Measurements from ENCODE around the gene MAP3K14. TPM values are rescaled to one million over a fixed set of nuclear protein-coding genes. Genes with fewer than 3 reads are reported as not detected.

Gene MAP3K14
- total and polyA plus RNA-seq, 4 donors, result 2.2 to 9.3 (median 5.3) TPM

DNA sequence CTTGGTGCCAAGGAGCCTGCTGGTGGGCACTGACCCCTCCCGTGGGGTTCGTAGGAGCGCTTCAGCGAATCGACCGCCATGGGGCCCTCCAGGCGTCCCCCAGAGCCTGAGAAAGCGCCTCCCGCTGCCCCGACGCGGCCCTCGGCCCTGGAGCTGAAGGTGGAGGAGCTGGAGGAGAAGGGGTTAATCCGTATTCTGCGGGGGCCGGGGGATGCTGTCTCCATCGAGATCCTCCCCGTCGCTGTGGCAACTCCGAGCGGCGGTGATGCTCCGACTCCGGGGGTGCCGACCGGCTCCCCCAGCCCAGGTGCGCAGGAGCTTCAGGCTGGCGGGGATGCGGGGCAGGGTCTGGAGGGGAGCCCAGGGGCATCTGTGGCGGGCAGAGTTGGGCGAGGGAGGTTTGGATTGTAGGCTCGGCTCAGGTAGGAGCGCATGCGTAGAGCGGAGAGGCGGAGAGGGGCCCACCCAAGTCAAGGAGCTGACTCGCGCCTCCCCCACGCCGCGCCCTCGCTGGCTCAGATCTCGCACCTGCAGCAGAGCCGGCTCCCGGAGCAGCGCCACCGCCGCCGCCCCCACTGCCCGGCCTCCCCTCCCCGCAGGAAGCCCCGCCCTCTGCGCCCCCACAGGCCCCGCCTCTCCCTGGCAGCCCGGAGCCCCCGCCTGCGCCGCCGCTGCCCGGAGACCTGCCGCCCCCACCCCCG, 75.3 kb downstream of the MAP3K14 start:
- Histone ChIP-seq H3K27ac (ENCODE audit: low read depth, low read length) (peak overlapping the region; percentile 47), H3K27me3 (ENCODE audit: control insufficient read depth, insufficient read depth, low read length) (peaks cover 15% of the 10 kb centered on the region), H3K9me3 (ENCODE audit: control insufficient read depth, insufficient read depth, low read length) (no peaks in the 10 kb centered on the region), H3K36me3 (ENCODE audit: control insufficient read depth, insufficient read depth, low read length) (peaks cover 44% of the 10 kb centered on the region), H3K4me1 (ENCODE audit: control insufficient read depth, insufficient read depth, low read length) (peaks cover 45% of the 10 kb centered on the region), H3K4me3 (ENCODE audit: low read depth, low read length) (peak overlapping the region; percentile 51)
- peak in 4 of 6 donors; percentile 42 to 97 (median 78) for DNase-seq (ENCODE audit: low read depth in 4 of 6, low spot score in 6 of 6)
- WGBS (ENCODE audit: insufficient coverage), result 2% methylated on average over 55 of the region's 62 CpGs

DNA sequence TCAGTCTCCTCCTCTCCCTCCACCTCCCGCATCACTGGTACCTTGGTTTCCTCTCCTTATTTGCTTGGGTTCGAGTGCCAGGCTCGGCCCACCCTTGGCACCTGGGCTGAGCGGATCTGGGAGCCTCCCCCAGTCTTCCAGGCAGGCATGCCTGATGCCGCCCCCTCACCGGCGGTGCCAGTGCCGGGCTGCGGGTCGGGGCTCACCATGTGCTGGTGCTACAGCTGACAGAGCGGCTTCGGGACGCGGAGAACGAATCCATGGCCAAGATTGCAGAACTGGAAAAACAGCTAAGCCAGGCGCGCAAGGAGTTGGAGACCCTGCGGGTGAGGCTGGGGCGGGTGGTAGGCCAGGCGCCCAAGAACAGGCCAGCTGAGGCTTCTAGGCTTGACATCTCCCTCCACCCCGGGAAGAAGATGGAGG, 75.9 kb downstream of the MAP3K14 start:
- Histone ChIP-seq H3K27ac (ENCODE audit: low read depth, low read length) (peak overlapping the region; percentile 47), H3K4me1 (ENCODE audit: control insufficient read depth, insufficient read depth, low read length) (peaks cover 46% of the 10 kb centered on the region), H3K27me3 (ENCODE audit: control insufficient read depth, insufficient read depth, low read length) (peaks cover 13% of the 10 kb centered on the region), H3K9me3 (ENCODE audit: control insufficient read depth, insufficient read depth, low read length) (no peaks in the 10 kb centered on the region), H3K4me3 (ENCODE audit: low read depth, low read length) (peak overlapping the region; percentile 51), H3K36me3 (ENCODE audit: control insufficient read depth, insufficient read depth, low read length) (peaks cover 44% of the 10 kb centered on the region)
- peak in 1 of 6 donors; percentile 52 for DNase-seq (ENCODE audit: low read depth in 4 of 6, low spot score in 6 of 6)
- WGBS (ENCODE audit: insufficient coverage), result 15% methylated on average over 21 of the region's 21 CpGs

DNA sequence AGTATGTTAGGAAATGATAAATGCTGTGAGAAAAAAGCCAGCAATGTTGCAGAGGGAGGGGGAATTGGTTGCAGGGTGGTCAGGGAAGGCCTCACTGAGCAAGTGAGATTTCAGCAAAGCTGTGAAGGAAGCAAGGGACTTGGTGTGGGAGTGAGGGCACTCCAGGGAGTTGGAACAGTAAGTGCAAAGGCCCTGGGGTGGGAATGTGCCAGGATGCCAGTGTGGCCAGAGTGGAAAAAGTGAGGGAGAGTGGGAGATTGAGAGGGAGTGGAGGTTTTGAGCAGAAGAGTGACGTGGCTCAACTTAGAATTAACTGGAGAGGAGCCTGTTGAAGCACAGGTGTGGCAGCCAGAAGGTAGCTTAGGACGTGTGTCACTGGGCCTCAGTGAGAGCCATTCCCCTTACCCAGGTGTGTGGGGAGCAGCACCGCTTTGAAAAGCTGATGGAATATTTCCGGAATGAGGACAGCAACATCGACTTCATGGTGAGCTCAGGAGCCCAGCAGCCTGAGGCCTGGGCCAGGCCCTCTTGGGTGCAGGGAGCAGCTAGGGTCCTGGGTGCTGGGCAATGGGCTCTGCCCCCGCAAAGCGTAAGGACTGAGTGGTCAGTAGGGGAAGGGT, 78.6 kb downstream of the MAP3K14 start:
- 94% methylated on average over 7 of the region's 7 CpGs for WGBS (ENCODE audit: insufficient coverage)
- Histone ChIP-seq H3K27ac (ENCODE audit: low read depth, low read length) (no peak overlapping the region), H3K36me3 (ENCODE audit: control insufficient read depth, insufficient read depth, low read length) (peaks cover 28% of the 10 kb centered on the region), H3K4me3 (ENCODE audit: low read depth, low read length) (no peak overlapping the region), H3K4me1 (ENCODE audit: control insufficient read depth, insufficient read depth, low read length) (peaks cover 46% of the 10 kb centered on the region), H3K9me3 (ENCODE audit: control insufficient read depth, insufficient read depth, low read length) (no peaks in the 10 kb centered on the region), H3K27me3 (ENCODE audit: control insufficient read depth, insufficient read depth, low read length) (peaks cover 13% of the 10 kb centered on the region)
- DNase-seq (ENCODE audit: low read depth in 4 of 6, low spot score in 6 of 6), result no peak

DNA sequence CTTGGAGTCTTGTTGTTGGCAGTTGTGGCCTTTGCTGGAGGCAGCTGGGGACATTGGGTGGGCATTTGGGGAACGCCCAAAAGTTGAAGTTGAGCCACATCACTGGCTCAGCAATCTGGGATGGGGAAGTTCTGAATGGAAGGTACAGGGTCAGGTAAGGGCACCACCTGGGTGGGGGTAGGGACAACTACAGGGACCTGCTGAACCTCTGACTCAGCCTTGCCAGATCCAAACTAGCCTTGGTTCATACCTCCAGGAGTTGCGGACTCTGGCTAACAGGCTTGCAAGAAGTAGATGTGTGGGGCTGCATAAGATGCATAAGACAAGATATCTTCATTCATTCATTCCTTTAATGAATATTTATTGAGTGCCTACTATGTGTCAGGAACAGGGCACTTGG, 79.1 kb downstream of the MAP3K14 start:
- Histone ChIP-seq H3K9me3 (ENCODE audit: control insufficient read depth, insufficient read depth, low read length) (no peaks in the 10 kb centered on the region), H3K4me1 (ENCODE audit: control insufficient read depth, insufficient read depth, low read length) (peaks cover 41% of the 10 kb centered on the region), H3K27ac (ENCODE audit: low read depth, low read length) (no peak overlapping the region), H3K27me3 (ENCODE audit: control insufficient read depth, insufficient read depth, low read length) (peaks cover 13% of the 10 kb centered on the region), H3K36me3 (ENCODE audit: control insufficient read depth, insufficient read depth, low read length) (peaks cover 23% of the 10 kb centered on the region), H3K4me3 (ENCODE audit: low read depth, low read length) (no peak overlapping the region)
- DNase-seq (ENCODE audit: low read depth in 4 of 6, low spot score in 6 of 6), result no peak
- WGBS (ENCODE audit: insufficient coverage), result 90% methylated on average over 2 of the region's 2 CpGs

DNA sequence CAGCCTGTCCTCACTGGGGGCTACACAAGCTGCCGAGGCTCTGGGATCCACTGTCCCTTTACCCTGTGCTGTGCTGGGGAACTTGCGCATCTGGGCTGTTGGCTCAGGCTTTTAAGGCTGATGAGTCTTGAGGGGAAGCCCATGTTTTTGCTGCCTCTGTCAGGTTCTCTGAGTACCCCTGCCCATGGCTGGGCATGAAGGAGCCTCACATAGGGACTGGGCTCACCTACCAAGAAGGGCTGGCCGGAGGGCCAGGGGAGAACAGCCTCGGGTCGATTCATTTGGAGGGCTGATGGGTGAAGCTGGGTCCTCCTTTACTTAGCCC, 80.6 kb downstream of the MAP3K14 start:
- Histone ChIP-seq H3K4me3 (ENCODE audit: low read depth, low read length) (no peak overlapping the region), H3K36me3 (ENCODE audit: control insufficient read depth, insufficient read depth, low read length) (peaks cover 22% of the 10 kb centered on the region), H3K27me3 (ENCODE audit: control insufficient read depth, insufficient read depth, low read length) (peaks cover 8% of the 10 kb centered on the region), H3K9me3 (ENCODE audit: control insufficient read depth, insufficient read depth, low read length) (no peaks in the 10 kb centered on the region), H3K27ac (ENCODE audit: low read depth, low read length) (no peak overlapping the region), H3K4me1 (ENCODE audit: control insufficient read depth, insufficient read depth, low read length) (peaks cover 33% of the 10 kb centered on the region)
- no peak for DNase-seq (ENCODE audit: low read depth in 4 of 6, low spot score in 6 of 6)
- WGBS (ENCODE audit: insufficient coverage), result 67% methylated on average over 5 of the region's 5 CpGs

DNA sequence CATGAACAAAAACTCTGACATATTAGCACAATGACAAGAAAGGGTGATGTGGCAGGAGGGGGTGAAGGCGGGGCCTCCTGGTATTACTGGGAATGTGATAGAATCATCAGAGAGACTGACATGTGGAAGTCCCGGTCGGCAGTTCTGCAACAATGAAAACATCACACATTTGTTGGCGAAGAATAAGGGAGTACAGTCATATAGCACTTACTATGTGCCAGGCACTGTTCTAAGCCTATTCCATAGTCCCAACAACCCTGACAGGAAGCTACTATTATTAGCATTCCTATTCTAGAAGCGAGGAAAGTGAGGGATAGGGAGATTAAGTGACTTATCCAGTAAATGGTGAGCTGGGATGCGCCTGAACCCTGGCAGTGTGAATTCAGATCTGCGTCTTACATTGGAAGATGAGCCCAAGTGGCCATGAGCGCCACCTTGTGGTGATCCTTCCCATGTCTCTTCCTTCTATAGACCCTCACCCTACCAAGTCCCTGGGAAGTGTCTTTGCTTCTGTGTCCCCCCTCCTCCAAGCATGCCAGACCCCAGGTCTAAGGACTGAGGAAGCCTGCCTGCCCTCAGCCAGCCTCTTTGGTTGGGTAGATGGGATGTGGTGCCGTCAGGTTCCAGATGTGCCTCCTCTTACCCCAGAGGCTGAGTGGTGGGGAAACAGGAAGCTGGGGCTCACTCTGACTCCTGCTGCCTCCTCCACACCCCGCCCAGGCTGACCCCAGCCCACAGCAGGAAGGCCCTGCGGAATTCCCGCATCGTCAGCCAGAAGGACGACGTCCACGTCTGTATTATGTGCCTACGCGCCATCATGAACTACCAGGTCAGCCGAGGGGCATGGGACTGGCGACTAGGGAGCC, 81.2 kb downstream of the MAP3K14 start:
- Histone ChIP-seq H3K27ac (ENCODE audit: low read depth, low read length) (no peak overlapping the region), H3K27me3 (ENCODE audit: control insufficient read depth, insufficient read depth, low read length) (peaks cover 2% of the 10 kb centered on the region), H3K4me1 (ENCODE audit: control insufficient read depth, insufficient read depth, low read length) (peaks cover 31% of the 10 kb centered on the region), H3K9me3 (ENCODE audit: control insufficient read depth, insufficient read depth, low read length) (no peaks in the 10 kb centered on the region), H3K4me3 (ENCODE audit: low read depth, low read length) (no peak overlapping the region), H3K36me3 (ENCODE audit: control insufficient read depth, insufficient read depth, low read length) (peaks cover 21% of the 10 kb centered on the region)
- WGBS (ENCODE audit: insufficient coverage), result 50% methylated on average over 16 of the region's 20 CpGs
- peak in 2 of 6 donors; percentile 72 to 77 for DNase-seq (ENCODE audit: low read depth in 4 of 6, low spot score in 6 of 6)

DNA sequence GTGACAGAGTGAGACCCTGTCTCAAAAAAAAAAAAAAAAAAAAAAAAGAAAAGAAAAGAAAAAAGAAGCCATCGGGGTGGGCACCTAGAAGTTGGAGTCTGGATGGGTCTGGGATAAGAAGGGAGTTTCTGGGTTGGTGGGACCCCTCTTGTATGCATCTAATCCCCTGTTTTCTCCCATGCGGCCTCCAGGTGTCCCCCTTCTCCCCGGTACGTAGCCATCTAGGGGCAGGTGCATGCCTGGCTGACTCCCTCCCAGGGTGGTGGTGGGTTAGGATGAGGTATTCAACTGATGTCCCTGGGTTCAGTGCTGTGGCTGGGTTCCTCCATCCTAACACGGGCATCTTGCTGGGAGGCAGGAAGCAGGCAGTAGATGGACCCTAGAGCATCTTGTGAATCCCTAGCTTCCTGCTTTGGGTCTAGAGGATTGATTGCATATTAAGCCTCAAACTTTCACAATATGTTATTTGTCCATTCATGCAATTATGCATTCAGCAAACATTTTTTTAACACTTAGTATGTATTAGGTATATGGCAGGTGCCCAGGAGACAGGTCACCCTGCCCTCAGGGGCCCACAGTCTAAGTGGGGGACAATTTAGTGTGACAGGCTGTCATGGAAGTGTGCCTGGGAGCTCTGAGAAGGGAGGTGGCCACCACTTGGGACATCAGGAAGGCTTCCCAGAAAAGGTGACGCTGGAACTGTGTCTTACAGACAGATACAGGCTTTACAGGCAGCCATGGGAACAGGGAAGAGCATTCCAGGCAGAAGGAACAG, 82.0 kb downstream of the MAP3K14 start:
- WGBS (ENCODE audit: insufficient coverage), result 34% methylated on average over 2 of the region's 6 CpGs
- H3K27ac ChIP-seq (ENCODE audit: low read depth, low read length), result no peak overlapping the region
- DNase-seq (ENCODE audit: low read depth in 4 of 6, low spot score in 6 of 6), result peak in 1 of 6 donors; percentile 53

DNA sequence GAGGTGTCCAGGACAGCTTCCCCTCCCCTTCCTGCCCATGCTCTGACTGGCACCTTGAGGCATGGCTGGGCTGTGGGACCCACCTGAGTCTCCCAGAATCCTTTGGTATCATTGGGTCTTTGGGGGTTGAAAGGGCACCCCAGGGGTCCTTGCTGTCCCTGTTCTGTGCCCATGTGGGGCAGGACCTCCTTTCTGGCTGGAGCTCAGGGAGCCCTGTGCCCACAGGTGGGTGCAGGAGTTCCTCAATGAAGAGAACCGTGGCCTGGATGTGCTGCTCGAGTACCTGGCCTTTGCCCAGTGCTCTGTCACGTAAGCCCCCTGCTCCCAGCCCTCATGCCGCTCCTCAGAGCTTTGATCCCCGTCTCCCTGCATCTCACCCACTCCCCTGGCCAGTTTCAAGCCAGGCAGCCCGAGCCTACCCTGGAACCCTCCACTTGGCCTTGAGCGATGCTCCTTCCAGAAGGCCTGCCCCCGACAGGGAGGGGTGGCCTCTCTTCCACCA, 83.3 kb downstream of the MAP3K14 start:
- WGBS (ENCODE audit: insufficient coverage), result 82% methylated on average over 8 of the region's 8 CpGs
- Histone ChIP-seq H3K4me1 (ENCODE audit: control insufficient read depth, insufficient read depth, low read length) (peaks cover 26% of the 10 kb centered on the region), H3K36me3 (ENCODE audit: control insufficient read depth, insufficient read depth, low read length) (peaks cover 19% of the 10 kb centered on the region), H3K4me3 (ENCODE audit: low read depth, low read length) (no peak overlapping the region), H3K9me3 (ENCODE audit: control insufficient read depth, insufficient read depth, low read length) (no peaks in the 10 kb centered on the region), H3K27me3 (ENCODE audit: control insufficient read depth, insufficient read depth, low read length) (no peaks in the 10 kb centered on the region), H3K27ac (ENCODE audit: low read depth, low read length) (no peak overlapping the region)
- no peak for DNase-seq (ENCODE audit: low read depth in 4 of 6, low spot score in 6 of 6)

More for the DNA sequence above, 82.0 kb downstream of the MAP3K14 start:
- Histone ChIP-seq H3K4me1 (ENCODE audit: control insufficient read depth, insufficient read depth, low read length) (peaks cover 22% of the 10 kb centered on the region), H3K4me3 (ENCODE audit: low read depth, low read length) (no peak overlapping the region), H3K36me3 (ENCODE audit: control insufficient read depth, insufficient read depth, low read length) (peaks cover 21% of the 10 kb centered on the region), H3K27me3 (ENCODE audit: control insufficient read depth, insufficient read depth, low read length) (no peaks in the 10 kb centered on the region), H3K9me3 (ENCODE audit: control insufficient read depth, insufficient read depth, low read length) (no peaks in the 10 kb centered on the region)
